HepG2 (cell line): Measurements from ENCODE around the gene QSOX1. TPM values are rescaled to one million over a fixed set of nuclear protein-coding genes. Genes with fewer than 3 reads are reported as not detected.

ENCODE experiments used
- ATAC-seq: fragments of 200-7000 bp; cut with Tn5 transposase; 3 replicates; pipeline ENCODE4 v1.9.1; 2020; ENCODE audit warnings: mild to moderate bottlenecking, moderate library complexity
- BruUV-seq: library from RNA; stranded (reverse); fragments of 400-500 nt; replicated peaks from 2 replicates; lab custom pipeline; 2021; lab: Mats Ljungman, UMichigan
- CTCF ChIA-PET: fragments of 300-600 bp; formaldehyde crosslinking; extraction: SDS; loops from one replicate; lab custom pipeline; 2021; ENCODE audit warnings: low total read pairs, inconsistent platforms, low intra/inter-chr PET ratio; lab: Yijun Ruan, JAX
- POLR2A ChIA-PET: fragments of 350-600 bp; sonication (Branson Sonifier 250); formaldehyde crosslinking; loops from one replicate; lab custom pipeline; 2020; ENCODE audit warnings: antibody characterized with exemption, inconsistent platforms; lab: Yijun Ruan, JAX
- DNase-seq: peaks from one replicate; pipeline ENCODE4 v3.0.0-alpha.2; 2015; ENCODE audit warnings: low spot score
- FAIRE-seq: peaks from 3 replicates; lab custom pipeline; 2011; peaks lifted over from hg19 to GRCh38; lab: Jason Lieb, UNC
- H2AFZ ChIP-seq: one replicate; pipeline ENCODE4 v1.6.1; 2011; ENCODE audit warnings: low read length, inconsistent platforms
- H3K27ac ChIP-seq: fragments of 300-600 bp; 3 replicates; pipeline ENCODE4 v1.8.0; 2011; ENCODE audit warnings: mixed run types, mild to moderate bottlenecking, mixed read lengths, low read length, inconsistent platforms; ENCODE audit not compliant: insufficient read depth; ENCODE audit errors: extremely low read length
- H3K27me3 ChIP-seq, 2 experiments: fragments of 200-600 bp in 1 of 2; 2 replicates in 1 of 2; 3 replicates in 1 of 2; pipeline versions ENCODE4 v1.6.0 to v1.8.0; 2011; ENCODE audit warnings: low read length in 2 of 2, mild to moderate bottlenecking in 2 of 2, moderate library complexity in 2 of 2, inconsistent platforms in 1 of 2; ENCODE audit not compliant: insufficient read depth in 2 of 2, control insufficient read depth in 1 of 2
- H3K36me3 ChIP-seq, 2 experiments: fragments of 200-600 bp in 1 of 2; replicated peaks in 1 of 2; 2 replicates in 1 of 2; 3 replicates in 1 of 2; pipeline versions ENCODE4 v1.5.1 to v1.8.0; 2011; ENCODE audit warnings: low read length in 2 of 2, inconsistent platforms in 1 of 2; ENCODE audit not compliant: insufficient read depth in 2 of 2, control insufficient read depth in 1 of 2
- H3K4me1 ChIP-seq: 2 replicates; pipeline ENCODE4 v1.5.1; 2012; ENCODE audit warnings: low read length, inconsistent platforms; ENCODE audit not compliant: insufficient read depth
- H3K4me2 ChIP-seq: 2 replicates; pipeline ENCODE4 v1.6.0; 2011; ENCODE audit warnings: low read depth, low read length, inconsistent platforms
- H3K4me3 ChIP-seq, 3 experiments: fragments of 200-600 bp in 1 of 3; sonication (generic), shearing (Covaris generic) in 1 of 3; replicated peaks in 1 of 3; 2 replicates each; pipeline ENCODE4 v1.5.1; 2011 to 2016; ENCODE audit warnings: low read length in 3 of 3, inconsistent platforms in 2 of 3, low read depth in 2 of 3, mild to moderate bottlenecking in 2 of 3, control low read depth in 1 of 3, mixed read lengths in 1 of 3; ENCODE audit not compliant: insufficient read depth in 1 of 3
- H3K79me2 ChIP-seq: one replicate; pipeline ENCODE4 v1.6.1; 2011; ENCODE audit warnings: low read length, inconsistent platforms; ENCODE audit not compliant: insufficient read depth
- H3K9ac ChIP-seq: 2 replicates; pipeline ENCODE4 v1.6.0; 2011; ENCODE audit warnings: mild to moderate bottlenecking, low read depth, low read length, inconsistent platforms; ENCODE audit not compliant: insufficient read depth
- H3K9me3 ChIP-seq: 2 replicates; pipeline ENCODE4 v1.5.1; 2012; ENCODE audit warnings: mild to moderate bottlenecking, low read length
- H4K20me1 ChIP-seq: 2 replicates; pipeline ENCODE4 v1.6.0; 2011; ENCODE audit warnings: inconsistent platforms, mild to moderate bottlenecking, low read length, moderate library complexity; ENCODE audit not compliant: insufficient read depth
- GABPA ChIP-seq, 2 experiments: IDR thresholded peaks; 2 replicates each; pipeline ENCODE4 v1.6.1; 2011 to 2016; ENCODE audit warnings: low read depth in 2 of 2, low read length in 1 of 2, missing biosample characterization in 1 of 2, missing genetic modification characterization in 1 of 2
- GLMP ChIP-seq: sonication (generic); formaldehyde crosslinking; IDR thresholded peaks from 2 replicates; pipeline ENCODE4 v1.9.0; 2021; ENCODE audit warnings: missing genetic modification reagents, mild to moderate bottlenecking, borderline replicate concordance
- HINFP ChIP-seq: sonication (generic); formaldehyde crosslinking; IDR thresholded peaks from 2 replicates; pipeline ENCODE4 v1.4.0; 2020; ENCODE audit warnings: low read depth, mild to moderate bottlenecking, missing genetic modification reagents
- HIVEP1 ChIP-seq: sonication (generic); formaldehyde crosslinking; IDR thresholded peaks from 2 replicates; pipeline ENCODE4 v1.4.0; 2020; ENCODE audit warnings: mild to moderate bottlenecking, missing genetic modification reagents
- HNF4G ChIP-seq, 2 experiments: sonication (generic) in 1 of 2; formaldehyde crosslinking in 1 of 2; IDR thresholded peaks; 2 replicates each; pipeline versions ENCODE4 v1.4.0 to v1.6.1; 2011 to 2020; ENCODE audit warnings: borderline replicate concordance in 2 of 2, low read depth in 2 of 2, mild to moderate bottlenecking in 2 of 2, low read length in 1 of 2, missing genetic modification reagents in 1 of 2, moderate library complexity in 1 of 2
- NCOA2 ChIP-seq: sonication (generic); formaldehyde crosslinking; IDR thresholded peaks from 2 replicates; pipeline ENCODE4 v1.8.0; 2022; ENCODE audit warnings: inconsistent platforms
- STAT5B ChIP-seq: sonication (generic); formaldehyde crosslinking; IDR thresholded peaks from 2 replicates; pipeline ENCODE4 v1.4.0; 2020; ENCODE audit warnings: missing genetic modification reagents
- TCF7 ChIP-seq: sonication (generic); IDR thresholded peaks from 2 replicates; pipeline ENCODE4 v1.6.1; 2016; ENCODE audit warnings: antibody characterized with exemption, low read depth
- ZKSCAN8 ChIP-seq: IDR thresholded peaks from 2 replicates; pipeline ENCODE4 v1.6.1; 2016; ENCODE audit warnings: borderline replicate concordance, missing genetic modification reagents, missing compliant biosample characterization
- ZNF143 ChIP-seq: sonication (generic); formaldehyde crosslinking; IDR thresholded peaks from 2 replicates; pipeline ENCODE4 v1.4.0; 2020; ENCODE audit warnings: missing genetic modification reagents
- ZNF263 ChIP-seq: sonication (generic); formaldehyde crosslinking; IDR thresholded peaks from 2 replicates; pipeline ENCODE4 v1.4.0; 2020; ENCODE audit warnings: missing genetic modification reagents
- ZNF3 ChIP-seq: IDR thresholded peaks from 2 replicates; pipeline ENCODE4 v1.7.0; 2017; ENCODE audit warnings: inconsistent platforms
- ZNF337 ChIP-seq: sonication (generic); formaldehyde crosslinking; IDR thresholded peaks from 2 replicates; pipeline ENCODE4 v1.5.1; 2020; ENCODE audit warnings: missing genetic modification reagents, low read depth, mild to moderate bottlenecking, borderline replicate concordance
- ZNF33A ChIP-seq: sonication (generic); formaldehyde crosslinking; IDR thresholded peaks from 2 replicates; pipeline ENCODE4 v1.5.1; 2020; ENCODE audit warnings: missing genetic modification reagents, mild to moderate bottlenecking, moderate library complexity, borderline replicate concordance
- ZNF619 ChIP-seq: sonication (generic); formaldehyde crosslinking; IDR thresholded peaks from 2 replicates; pipeline ENCODE4 v1.4.0; 2020; ENCODE audit warnings: mild to moderate bottlenecking, missing genetic modification reagents
- ZNF724P ChIP-seq: sonication (generic); formaldehyde crosslinking; IDR thresholded peaks from 2 replicates; pipeline ENCODE4 v1.8.0; 2022; ENCODE audit warnings: missing genetic modification reagents, borderline replicate concordance
- ZSCAN25 ChIP-seq: sonication (generic); formaldehyde crosslinking; IDR thresholded peaks from 2 replicates; pipeline ENCODE4 v1.8.0; 2022; ENCODE audit warnings: mild to moderate bottlenecking, missing genetic modification reagents
- WGBS: methylation state at CpG from one replicate; pipeline ENCODE4 v1.1.6; 2017; ENCODE audit warnings: low lambda C conversion rate; 5-methylcytosine and 5-hydroxymethylcytosine counted together
- in situ Hi-C: cut with HindIII; loops from 2 replicates; pipeline ENCODE4 v1.10.0; 2017; ENCODE audit warnings: low pct_unique_long_range_greater_than_20kb; ENCODE audit not compliant: extremely low pct_ligation_motif_present
- intact Hi-C: fragments of 100-400 bp; cut with micrococcal nuclease; formaldehyde crosslinking; loops from one replicate; pipeline ENCODE4 v1.10.0; 2022; ENCODE audit not compliant: unreplicated experiment
- polyA plus RNA-seq, 8 experiments: library from polyadenylated mRNA; depleted of rRNA in 3 of 8; stranded (reverse) in 7 of 8; unstranded in 1 of 8; fragments of >200 nt; fragmentation: Illumina TruSeq in 4 of 8; extraction: Trizol in 4 of 8; gene quantifications; 2 replicates each; pipeline versions ENCODE4 v1.2.1 to v1.2.3, GENCODE V29; 2011 to 2016; ENCODE audit warnings: low read depth in 4 of 8, missing spikeins in 1 of 8, mixed read lengths in 1 of 8; ENCODE audit not compliant: insufficient read depth in 1 of 8
- total RNA-seq, 5 experiments: library from RNA; depleted of rRNA; stranded (reverse); fragments of >200 nt; fragmentation: Illumina TruSeq; extraction: Trizol; gene quantifications; 2 replicates each; pipeline ENCODE4 v1.2.3, GENCODE V29; 2016; ENCODE audit warnings: low read depth in 1 of 5

Gene QSOX1
- total and polyA plus RNA-seq, 2 of the 13 experiments (the other 11 are each of a cell fraction or from before 2014, with no cell fraction given): 6.8 to 40.2 TPM

- no peak for TF ChIP-seq STAT5B
- no peak for TF ChIP-seq GLMP (CRISPR knock-in tag)
- TF ChIP-seq HINFP (CRISPR knock-in tag): no peak
- no peak for TF ChIP-seq ZSCAN25 (CRISPR knock-in tag)
- no peak for TF ChIP-seq ZKSCAN8 (CRISPR knock-in tag)
- TF ChIP-seq ZNF3: no peak
- TF ChIP-seq ZNF143: no peak
- no peak for TF ChIP-seq HIVEP1 (CRISPR knock-in tag)
- no peak for TF ChIP-seq ZNF337 (CRISPR knock-in tag)
- no peak for TF ChIP-seq HNF4G (IDR thresholded peaks at IDR 0.05; ENCODE audit: borderline replicate concordance, low read depth, low read length)
- TF ChIP-seq HNF4G (CRISPR knock-in tag; IDR thresholded peaks at IDR 0.05; ENCODE audit: borderline replicate concordance, low read depth): no peak
- no peak for TF ChIP-seq GABPA (IDR thresholded peaks at IDR 0.05; ENCODE audit: low read depth, low read length)
- no peak for TF ChIP-seq GABPA (CRISPR knock-in tag; IDR thresholded peaks at IDR 0.05; ENCODE audit: low read depth)
- TF ChIP-seq ZNF619 (CRISPR knock-in tag): no peak
- no peak for TF ChIP-seq TCF7
- no peak for TF ChIP-seq ZNF263 (CRISPR knock-in tag)
- no peak for TF ChIP-seq ZNF33A (CRISPR knock-in tag)
- TF ChIP-seq NCOA2: no peak
- no peak for TF ChIP-seq ZNF724P (CRISPR knock-in tag)
- TF ChIP-seq, all 625 proteins: peak for 0
- POLR2A ChIA-PET: no interaction called here
- in situ Hi-C loops (no loop called here), intact Hi-C loops (no loop called here)
- H3K9ac ChIP-seq: no peak overlapping the region
- DNase-seq (no peak), ATAC-seq (no peak), FAIRE-seq (no peak)
- no peaks in the 10 kb centered on the region for H3K9me3 ChIP-seq
- no peaks in the 10 kb centered on the region for H3K36me3 ChIP-seq
- H2AFZ ChIP-seq: no peak overlapping the region
- WGBS: 27% methylated on average over 7 of the region's 7 CpGs
- no peak overlapping the region for H3K27ac ChIP-seq
- H4K20me1 ChIP-seq: 0 out of 2 replicates have a peak, but pooled peaks cover 6% of the 10 kb centered on the region
- H3K4me2 ChIP-seq: no peak overlapping the region
- CTCF ChIA-PET: no interaction called here
- no peaks in the 10 kb centered on the region for H3K79me2 ChIP-seq
- no peak overlapping the region for H3K4me3 ChIP-seq
- H3K27me3 ChIP-seq: peaks cover 9 to 79% of the 10 kb centered on the region in 2 experiments
- BruUV-seq: no TSS peak
- peaks cover 10% of the 10 kb centered on the region; the same call in 1 of the 2 replicates for H3K4me1 ChIP-seq
Observed at GRCh38 chr1:180238675-180239074, 84.0 kb downstream of the QSOX1 start.
